Measurements from ENCODE around the gene SPOCK1.
A peak's percentile ranks its signal among the peaks of the same experiment; 100 is the strongest.
"Not testable (repeated sequence)": the region's sequence is repeated elsewhere in the genome, so short reads cannot be mapped to it uniquely, and the experiment has no call there.

SPOCK1 gene

DNA sequence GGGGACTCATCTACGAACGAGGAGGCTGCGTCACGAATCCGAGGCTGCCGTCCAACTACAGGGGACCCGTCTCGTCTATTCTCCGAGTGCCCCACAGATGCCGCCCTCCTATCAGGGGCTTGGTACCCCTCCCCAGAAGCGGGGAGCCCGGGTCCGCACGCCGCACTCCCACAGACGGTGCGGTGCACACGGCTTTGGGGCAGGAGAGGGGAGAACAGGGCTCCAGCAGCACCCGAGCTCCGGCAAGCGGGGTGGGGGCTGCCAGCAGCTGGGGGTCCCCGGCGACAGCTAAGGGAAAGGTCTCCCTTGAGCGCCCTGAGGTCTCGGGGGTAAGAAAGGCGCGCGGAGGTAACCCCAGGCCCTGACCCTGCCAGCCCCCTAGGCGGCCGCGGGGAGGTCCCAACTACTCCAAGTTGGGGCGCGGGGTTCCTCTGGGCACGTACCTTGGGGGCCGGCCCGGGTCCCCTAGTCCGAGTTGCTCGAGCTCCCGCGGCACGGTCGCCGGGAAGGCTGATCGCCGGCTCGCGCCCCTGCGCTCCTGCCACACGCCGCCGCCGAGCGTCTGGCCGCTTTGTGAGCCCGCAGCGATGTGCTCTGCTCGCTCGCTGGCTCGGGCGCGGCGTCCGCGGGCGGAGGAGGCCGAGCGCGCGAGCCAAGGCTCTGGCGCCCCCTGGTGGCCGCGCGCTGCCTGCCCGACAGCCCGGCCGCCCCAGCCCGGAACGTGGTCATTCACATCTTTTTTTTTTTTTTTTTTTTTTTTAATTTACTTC is at the start of gene SPOCK1:
TSS of gene SPOCK1 (minus strand) at position 591 of the 770 bp plus-strand sequence.
- peak; percentile 75 for DNase-seq

DNA sequence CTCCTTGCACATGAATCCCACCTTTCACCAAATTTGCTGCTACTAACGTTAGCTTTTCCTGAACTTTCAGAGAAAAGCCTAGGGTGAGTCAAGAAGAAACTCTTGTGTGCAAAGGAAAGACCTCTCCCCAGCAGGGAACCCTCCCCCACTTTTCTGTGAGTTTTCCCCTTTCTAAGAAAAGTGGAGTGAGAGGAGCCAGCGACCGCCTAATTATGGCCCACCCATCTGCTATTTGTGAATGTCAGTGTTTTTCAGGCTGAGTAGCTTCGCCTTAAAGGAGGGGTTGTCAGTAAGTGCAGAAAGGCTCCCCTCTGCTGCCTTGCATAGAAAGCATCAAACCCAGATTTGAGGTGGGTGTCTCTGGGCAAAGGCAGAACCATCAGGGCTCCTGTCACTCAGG is 46.8 kb upstream of the SPOCK1 start:
- no peak for DNase-seq

DNA sequence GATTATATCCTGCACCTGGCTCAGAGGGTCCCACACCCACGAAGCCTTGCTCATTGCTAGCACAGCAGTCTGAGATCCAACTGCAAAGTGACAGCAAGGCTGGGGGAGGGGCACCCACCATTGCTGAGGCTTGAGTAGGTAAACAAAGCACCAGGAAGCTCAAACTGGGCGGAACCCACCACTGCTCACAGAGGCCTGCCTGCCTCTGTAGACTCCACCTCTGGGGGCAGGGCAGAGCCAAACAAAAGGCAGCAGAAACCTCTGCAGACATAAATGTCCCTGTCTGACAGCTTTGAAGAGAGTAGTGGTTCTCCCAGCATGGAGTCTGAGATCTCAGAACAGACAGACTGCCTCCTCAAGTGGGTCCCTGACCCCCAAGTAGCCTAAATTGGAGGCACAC is 36.3 kb upstream of the SPOCK1 start:
- DNase-seq, result not testable (repeated sequence)

DNA sequence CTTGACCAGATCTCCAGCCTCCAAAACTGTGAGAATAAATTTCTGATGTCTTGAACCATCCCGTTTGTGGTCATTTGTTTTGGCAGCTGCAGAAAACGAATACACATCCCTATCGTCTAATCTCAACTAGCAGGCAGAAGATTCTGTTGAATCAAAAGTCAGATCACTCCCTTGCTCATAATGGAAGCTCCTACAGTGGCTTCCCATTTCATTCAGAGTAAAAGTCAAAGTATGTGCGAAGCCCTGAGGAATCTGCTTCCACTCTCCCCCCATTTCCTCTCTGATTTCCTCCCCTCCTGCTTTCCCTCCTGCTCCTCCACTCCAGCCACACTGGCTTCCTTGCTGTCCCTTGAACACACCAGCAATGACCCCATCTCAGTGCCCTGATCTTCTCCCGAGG is 34.8 kb upstream of the SPOCK1 start:
- DNase-seq, result no peak

DNA sequence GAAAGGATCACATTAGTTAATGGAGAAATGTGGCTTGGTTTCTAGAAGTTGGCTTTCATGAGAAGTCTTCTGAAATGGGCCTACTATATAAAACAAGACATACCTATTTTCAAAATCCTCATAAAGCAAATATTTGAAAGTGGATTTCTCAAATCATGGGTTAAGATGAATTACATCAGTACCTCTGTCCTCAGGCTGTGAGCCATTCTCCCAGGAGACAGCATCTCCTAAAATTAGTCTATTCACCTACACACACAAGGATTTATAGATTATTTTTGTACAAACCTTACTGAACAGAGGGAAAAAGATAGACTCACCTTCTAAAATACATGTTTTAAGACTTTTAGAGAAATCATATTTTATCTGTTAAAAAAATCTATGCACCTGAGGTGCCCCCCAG is 32.1 kb upstream of the SPOCK1 start:
- DNase-seq, result no peak

DNA sequence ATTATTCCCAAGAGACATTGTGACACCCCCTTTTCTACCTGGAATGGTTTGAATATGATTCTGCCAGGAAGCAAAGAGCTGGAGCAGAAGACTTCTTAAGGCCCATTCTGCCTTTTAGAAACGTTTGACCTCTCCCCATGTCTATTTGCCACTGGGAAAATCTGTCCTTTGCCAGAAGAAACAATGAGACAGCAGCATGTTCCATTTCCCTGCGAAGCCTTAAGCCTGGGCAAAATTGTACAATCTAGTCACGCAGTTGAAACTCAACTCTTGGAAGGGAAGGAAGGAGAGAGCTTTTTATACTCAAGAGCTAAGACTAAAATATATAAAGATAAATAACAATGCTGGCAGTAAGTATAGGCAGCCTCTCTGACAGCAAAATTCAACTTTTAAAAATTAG is 22.1 kb upstream of the SPOCK1 start:
- DNase-seq, result no peak

DNA sequence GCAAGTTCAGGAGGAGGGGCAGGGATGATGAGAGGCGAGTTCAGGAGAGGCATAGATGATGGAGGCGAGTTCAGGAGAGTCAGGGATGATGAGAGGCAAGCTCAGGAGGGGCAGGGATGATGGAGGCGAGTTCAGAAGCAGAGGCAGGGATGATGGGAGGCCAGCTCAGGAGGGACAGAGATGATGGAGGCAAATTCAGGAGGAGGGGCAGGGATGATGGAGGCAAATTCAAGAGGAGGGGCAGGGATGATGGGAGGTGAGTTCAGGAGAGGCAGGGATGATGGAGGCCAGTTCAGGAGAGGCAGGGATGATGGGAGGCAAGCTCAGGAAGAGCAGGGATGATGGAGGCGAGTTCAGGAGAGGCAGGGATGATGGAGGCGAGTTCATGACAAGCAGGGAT is 17.8 kb upstream of the SPOCK1 start:
- DNase-seq, result no peak

DNA sequence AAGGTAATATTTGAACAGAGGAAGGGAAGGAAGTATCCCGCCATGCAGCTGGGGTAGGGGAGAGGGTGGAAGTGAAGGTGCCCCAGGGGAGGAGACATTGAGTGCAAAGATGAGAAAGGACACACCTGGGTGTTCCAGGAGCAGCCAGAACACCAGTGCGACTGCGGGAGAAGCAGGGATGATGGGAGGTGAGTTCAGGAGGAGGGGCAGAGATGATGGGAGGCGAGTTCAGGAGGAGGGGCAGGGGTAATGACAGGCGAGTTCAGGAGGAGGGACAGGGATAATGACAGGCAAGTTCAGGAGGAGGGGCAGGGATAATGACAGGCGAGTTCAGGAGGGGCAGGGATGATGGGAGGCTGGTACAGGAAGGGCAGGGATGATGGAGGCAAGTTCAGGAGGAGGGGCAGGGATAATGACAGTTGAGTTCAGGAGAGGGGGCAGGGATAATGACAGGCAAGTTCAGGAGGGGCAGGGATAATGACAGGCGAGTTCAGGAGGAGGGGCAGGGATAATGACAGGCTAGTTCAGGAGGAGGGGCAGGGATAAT is 17.2 kb upstream of the SPOCK1 start:
- DNase-seq, result no peak

DNA sequence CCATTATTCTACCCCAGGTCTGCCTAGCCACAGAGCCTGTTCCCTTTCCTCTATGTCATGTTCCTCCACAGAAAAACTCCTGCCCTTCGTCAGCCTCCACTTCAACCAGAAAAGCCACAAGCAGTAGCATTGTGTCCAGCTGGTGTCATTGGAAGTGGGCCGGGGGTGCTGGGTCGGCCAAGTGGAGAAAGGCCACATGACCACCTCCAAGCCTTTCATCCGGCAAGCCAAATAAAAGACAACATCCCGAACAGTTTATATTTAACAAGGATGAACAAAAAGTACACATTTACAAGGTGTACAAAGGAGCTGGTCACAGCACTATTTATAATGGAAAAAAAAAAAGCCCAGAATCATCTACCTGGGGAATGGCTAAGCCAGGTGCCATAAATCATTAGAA is 16.1 kb upstream of the SPOCK1 start:
- DNase-seq, result no peak

DNA sequence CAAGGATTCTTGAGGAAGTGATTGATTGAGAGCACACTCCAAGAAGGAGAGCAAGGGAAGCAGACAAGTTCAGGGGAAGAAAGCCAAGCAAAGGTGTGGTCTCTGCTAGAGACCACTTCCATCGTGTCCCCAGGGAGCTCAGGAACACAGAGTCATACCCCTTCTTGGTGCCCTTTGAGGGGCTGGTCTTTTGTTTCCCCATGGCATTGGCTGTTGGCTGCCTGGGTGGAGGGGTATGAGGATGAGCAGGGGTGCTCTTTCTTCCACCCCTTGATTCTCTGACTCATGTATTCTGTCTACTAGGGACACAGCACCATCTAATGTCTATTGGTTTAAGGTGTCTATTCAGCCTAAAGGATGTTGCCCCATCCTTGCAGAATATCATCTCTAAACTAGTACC is 11.5 kb upstream of the SPOCK1 start:
- no peak for DNase-seq

DNA sequence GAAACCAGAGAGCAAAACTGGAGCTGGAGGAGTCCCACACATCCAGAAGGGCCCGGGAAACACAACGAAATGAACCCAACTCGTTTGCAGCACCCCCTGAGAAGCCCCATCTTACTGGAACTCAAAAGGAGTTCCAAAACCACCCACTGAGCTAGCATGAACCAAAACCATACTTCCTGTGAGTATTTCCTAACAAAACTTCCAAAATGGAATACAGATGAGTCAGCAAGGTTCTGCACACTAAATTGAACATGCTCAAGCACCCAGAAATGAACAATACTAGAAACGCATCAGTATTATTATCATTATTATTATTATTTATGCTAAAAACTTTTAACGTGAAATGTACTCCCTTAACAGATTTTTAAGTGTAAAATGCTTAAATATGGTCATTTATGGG is 8.0 kb upstream of the SPOCK1 start:
- no peak for DNase-seq

DNA sequence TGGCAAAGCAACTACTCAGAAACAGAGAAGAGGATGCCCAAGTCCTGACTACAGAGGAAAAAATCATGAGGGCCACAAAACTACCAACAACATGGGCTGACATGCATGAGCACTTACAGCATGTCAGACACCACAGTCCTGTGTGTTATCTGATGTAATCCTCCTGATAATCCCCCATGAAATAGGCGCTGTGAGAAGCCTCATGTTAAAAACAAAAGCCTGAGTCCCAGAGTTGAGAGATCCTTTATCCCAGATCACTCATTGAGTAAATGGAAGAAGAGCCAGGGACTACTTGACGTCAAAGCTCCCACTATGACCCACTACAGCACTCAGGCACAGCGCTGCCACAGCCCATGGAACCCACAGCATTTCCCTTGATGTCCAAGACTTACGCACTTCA is 7.2 kb upstream of the SPOCK1 start:
- no peak for DNase-seq

DNA sequence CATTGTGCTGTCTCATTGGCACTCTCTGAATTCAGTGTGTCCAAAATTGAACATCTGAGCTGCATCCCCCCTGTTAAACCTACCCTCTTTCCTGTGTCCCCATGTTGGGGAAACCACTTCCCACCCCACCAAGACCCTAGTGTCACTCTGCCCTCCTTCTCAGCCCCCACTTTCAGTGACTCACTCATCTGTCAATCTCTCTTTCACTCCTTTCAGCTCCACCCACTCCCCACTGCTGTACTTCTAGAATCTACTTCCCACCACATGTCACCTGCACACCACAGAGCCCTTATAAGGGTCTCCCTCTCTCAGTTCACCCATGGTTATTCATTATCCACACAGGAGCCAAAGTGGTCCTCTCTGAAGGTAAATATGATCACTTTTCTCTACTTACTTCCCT is 5.8 kb upstream of the SPOCK1 start:
- DNase-seq, result no peak

DNA sequence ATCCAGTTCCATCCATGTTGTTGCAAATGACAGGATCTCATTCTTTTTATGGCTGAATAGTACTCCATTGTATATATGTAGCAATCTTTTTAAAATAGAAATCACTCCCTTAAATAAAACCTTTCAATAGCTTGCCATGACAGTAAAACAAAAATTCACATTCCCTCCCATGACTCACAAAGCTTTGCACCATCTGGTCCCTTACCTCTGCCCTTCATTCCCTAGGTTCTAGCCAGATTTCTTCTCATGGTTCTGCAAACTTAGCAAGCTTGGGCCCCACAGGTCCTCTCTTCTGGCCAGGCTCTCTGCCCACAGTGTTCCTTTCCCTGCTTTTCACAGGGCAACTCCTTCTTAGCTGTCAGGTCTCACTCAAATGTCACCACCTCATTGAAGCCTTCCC is 4.3 kb upstream of the SPOCK1 start:
- DNase-seq, result no peak

DNA sequence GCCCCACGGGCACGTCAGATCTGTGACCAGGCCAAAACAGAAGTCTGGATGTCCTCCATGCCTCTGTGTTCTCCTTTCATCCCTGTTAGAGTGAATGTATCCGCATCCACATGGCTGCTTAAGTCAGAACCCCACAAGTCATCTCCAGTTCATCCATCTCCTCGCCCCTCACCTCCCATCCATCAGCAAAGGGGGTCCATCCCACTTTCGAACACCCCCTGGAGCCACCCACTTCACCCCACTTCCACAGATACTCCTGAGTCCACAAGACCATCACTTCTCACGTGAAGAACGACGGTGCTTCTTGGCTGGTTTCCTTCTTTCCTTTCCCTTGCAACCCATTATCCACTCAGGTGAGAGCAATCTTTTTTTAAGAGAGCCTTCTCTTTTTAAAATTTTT is 3.5 kb upstream of the SPOCK1 start:
- DNase-seq, result no peak

DNA sequence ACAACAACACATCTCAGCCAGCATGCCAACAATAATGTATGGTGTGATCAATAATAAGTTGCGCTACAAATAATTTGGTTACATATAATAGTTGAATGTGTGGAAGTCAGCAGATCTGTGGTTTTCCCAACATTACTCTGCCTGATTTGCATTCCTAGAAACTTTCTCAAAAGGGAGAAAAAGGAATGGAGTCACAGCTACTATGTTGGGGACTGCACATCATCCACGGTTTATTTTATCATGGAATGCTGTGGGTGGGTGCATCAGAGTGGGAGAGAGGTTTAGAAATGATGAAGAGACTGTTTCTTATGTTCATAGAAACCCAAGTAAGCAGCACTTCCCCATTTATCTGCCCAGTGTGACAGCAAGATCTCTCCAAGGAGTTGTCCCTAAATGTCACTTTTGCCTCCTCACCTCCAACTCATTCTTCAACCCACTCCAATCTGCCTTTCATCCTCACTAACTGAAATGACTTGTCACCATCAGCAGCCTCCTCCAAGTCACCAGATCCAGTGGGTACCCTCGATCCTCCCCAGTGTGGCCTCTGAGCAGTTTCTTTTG is 2.8 kb upstream of the SPOCK1 start:
- no peak for DNase-seq

DNA sequence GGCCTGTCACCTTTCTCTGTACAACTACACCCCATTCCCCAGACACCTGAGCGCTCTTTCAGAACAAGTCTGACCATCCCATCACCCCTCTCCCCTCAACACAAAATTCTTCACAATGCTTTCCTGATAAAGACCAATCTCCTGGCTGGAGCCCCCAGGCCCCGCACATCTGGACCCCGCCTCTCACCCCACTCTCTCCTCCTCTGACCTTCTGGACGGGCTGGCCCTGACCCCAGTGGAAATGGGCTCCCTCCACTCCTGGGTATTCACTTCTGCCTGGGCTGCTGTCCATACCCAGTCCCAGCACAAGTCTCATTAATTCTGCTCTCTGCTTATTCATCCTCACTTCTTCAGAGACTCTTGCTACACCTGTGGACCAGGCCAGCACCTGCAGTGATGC is 2.1 kb upstream of the SPOCK1 start:
- no peak for DNase-seq

DNA sequence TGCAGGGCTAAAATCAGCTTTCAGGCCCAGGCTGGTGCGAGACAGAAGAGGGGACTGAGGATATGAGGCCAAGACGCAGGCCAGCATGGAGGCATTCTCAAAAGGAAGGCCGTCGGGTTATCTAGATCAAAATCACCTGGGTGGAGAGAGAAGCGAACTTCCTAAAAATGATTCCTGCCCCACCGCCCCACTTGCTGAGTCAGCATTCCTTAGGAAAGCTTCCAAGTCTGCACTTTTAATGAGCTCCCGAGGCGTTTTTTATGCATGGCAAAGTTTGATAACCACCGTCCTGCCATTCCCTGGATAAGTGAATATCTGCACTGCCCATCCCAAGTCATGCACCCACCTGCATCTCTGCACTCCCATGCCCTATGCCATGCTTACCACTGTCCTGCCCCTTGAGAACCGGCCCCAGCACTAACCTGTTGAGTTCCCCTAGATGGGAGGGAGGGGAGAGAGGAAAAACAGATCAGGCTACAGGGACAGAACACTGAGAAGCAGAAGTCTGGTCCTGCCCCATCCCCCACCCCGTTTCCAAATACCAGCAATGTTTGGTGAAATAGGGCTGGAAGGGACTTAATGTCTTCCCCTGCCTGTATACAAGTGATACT is 1.6 kb upstream of the SPOCK1 start:
- DNase-seq, result no peak

DNA sequence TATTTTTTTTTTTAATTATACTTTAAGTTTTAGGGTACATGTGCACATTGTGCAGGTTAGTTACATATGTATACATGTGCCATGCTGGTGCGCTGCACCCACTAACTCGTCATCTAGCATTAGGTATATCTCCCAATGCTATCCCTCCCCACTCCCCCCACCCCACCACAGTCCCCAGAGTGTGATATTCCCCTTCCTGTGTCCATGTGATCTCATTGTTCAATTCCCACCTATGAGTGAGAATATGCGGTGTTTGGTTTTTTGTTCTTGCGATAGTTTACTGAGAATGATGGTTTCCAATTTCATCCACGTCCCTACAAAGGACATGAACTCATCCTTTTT is 351 bp upstream of the SPOCK1 start:
- not testable (repeated sequence) for DNase-seq

DNA sequence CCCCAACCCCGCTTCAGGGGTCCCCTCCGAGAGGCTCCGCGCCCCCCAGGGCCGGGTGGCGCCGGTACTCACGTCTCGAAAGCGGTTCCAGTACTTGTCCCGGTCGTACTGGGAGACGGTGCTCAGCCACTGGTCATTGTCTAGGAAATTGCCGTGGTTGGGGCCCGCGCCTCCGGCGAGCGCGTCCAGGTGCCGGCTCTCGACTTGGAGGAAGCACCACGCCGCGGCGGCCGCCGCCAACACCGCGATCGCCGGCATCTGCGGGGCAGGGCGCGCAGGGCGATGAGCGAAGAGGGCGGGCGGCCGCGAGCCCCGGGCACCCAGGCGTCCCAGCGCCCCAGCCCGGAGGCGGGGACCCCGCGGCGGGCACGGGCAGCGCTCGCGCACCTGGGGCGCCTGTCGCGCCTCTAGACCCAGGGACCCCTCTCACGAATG is 808 bp downstream of the SPOCK1 start:
- no peak for DNase-seq

DNA sequence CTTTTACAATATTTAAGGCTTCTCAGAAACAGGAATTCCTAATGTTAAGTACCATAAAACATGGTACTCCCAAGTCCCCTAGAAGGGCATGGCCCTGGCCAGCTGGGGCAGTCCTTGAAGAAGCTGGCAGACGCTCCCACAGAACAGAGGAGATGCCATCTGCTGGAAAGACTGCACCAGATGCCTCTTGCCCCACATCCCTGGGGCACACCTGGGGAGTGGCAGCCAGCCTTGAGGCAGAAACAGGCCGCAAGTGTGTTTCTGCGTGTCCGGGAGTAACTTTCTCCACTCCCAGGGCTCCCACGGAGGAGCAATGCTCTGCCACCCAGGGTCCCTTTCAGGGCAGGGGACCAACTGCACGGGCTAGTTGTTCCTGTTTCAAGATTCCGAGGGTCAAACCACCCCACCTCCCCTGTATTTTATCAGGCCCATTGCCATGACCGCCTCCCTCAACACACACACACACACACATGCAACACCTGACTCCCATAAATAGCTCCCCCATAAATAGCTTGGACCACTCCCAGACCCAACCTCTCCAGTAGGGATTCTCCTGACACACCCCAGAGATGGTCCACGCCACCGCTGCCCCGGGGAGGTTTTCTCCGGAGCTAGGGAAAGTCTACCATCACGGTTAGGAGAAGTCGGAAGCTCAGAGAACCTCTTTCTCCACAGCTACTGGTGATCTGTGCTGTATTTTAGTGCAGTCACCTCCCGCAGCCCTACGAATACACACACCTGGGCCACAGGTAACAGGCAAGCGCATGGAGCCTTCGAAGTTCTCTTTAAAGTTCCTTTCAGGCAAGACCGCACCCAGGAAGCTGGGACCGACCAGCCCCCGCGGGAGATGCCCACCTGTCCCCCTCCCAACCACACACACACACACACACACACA is 1.5 kb downstream of the SPOCK1 start:
- DNase-seq, result no peak

DNA sequence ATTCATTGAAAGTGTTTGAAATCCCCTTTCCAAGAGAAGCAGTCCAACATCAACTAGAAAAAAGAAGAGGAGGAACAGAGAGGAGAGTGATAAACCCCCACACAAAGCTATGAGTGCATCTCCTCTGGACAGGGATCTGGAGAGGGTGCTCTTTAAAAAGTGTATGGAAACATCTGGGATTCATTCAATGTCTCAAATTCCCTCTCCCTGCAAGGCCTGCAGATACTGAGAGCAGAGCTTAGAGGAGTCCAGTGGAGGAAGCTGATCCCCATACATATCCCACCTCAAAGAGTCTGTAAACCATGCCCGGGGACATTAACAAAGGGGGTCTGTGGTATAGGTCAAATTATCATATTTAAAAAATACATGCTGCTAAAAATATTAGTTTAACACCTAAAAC is 2.2 kb downstream of the SPOCK1 start:
- no peak for DNase-seq

DNA sequence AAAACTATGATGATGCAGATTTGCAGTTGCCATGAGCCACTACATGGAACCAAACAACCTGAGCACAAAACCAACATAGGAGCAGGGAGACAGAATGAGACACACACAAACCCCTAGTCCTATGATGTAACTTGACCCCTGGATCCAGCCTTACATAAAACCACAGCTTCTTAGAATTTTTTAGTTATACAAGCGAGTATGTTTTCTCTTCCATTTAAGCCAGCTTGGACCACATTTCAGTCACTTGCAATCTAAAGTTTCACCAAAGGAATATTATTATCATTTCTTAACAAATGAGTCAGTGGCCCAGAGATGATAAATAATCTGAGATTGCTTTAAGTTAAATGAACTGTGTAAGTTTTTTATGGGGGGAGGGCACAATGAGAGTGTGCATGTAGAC is 6.8 kb downstream of the SPOCK1 start:
- DNase-seq, result no peak
